ENCODE measurements around the gene VPS13A.

Gene VPS13A

GRCh38 chr9:77161966-77162365 is 15.4 kb upstream of the VPS13A start:
- H3K27ac Mint-ChIP-seq, result no peak overlapping the region
- H3K36me3 Mint-ChIP-seq (ENCODE audit: low read depth), result no peaks in the 10 kb centered on the region
- peaks cover 6% of the 10 kb centered on the region for H3K4me1 Mint-ChIP-seq
- peaks cover 2% of the 10 kb centered on the region for H3K9me3 Mint-ChIP-seq
- no peak overlapping the region for H3K4me3 Mint-ChIP-seq
- peaks cover 20% of the 10 kb centered on the region for H3K27me3 Mint-ChIP-seq (ENCODE audit: low read depth)
- no peak for TF ChIP-seq CTCF (IDR thresholded peaks at IDR 0.05; ENCODE audit: unreplicated experiment in 3 of 3)

DNA sequence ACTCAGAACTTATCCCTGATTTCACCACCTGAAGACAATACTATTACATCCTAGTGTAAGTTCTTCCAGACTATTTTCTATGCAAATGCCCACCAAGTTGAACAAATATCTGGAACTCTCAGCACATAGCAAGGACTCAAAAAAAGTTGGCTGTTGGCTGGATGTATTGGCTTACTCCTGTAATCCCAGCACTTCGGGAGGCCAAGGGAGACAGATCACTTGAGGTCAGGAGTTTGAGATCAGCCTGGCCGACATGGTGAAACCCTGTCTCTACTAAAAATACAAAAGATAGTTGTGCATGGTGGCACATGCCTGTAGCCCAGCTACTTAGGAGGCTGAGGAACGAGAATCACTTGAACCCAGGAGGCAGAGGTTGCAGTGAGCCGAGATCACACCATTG is 15.0 kb upstream of the VPS13A start:
- H3K27me3 Mint-ChIP-seq (ENCODE audit: low read depth), result peaks cover 20% of the 10 kb centered on the region
- H3K9me3 Mint-ChIP-seq, result peaks cover 2% of the 10 kb centered on the region
- no peak overlapping the region for H3K27ac Mint-ChIP-seq
- H3K4me1 Mint-ChIP-seq, result peaks cover 6% of the 10 kb centered on the region
- no peaks in the 10 kb centered on the region for H3K36me3 Mint-ChIP-seq (ENCODE audit: low read depth)
- no peak for TF ChIP-seq CTCF (IDR thresholded peaks at IDR 0.05; ENCODE audit: unreplicated experiment in 3 of 3)
- H3K4me3 Mint-ChIP-seq, result no peak overlapping the region

GRCh38 chr9:77163884-77164283 is 13.4 kb upstream of the VPS13A start:
- Mint-ChIP-seq H3K27me3 (ENCODE audit: low read depth) (peaks cover 11% of the 10 kb centered on the region), H3K9me3 (peaks cover 2% of the 10 kb centered on the region), H3K27ac (peak overlapping the region in 2 of 3 experiments; percentile 67 to 78), H3K4me1 (peaks cover 6% of the 10 kb centered on the region), H3K4me3 (no peak overlapping the region), H3K36me3 (ENCODE audit: low read depth) (no peaks in the 10 kb centered on the region)
- no peak for TF ChIP-seq CTCF (IDR thresholded peaks at IDR 0.05; ENCODE audit: unreplicated experiment in 3 of 3)

DNA sequence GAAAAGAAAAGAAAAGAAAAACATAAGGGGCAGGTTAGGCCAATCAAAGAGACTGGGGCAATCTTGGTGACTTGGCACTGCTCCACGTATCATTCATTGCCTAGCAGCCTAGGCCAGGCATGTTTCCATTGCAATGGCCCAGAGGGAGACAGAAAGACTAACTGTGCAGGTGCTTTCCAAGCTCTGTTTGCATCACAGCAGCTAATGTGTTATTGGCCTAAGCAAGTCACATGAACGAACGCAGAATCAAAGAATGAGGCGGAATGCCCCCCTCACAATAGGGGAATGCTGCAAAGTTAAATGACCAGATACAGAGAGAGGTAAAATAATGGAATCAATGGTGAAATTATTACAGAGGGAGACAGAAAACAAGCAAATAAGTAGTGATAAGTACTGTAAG is 11.1 kb upstream of the VPS13A start:
- Mint-ChIP-seq H3K9me3 (peaks cover 2% of the 10 kb centered on the region), H3K4me3 (no peak overlapping the region), H3K36me3 (ENCODE audit: low read depth) (no peaks in the 10 kb centered on the region), H3K27me3 (ENCODE audit: low read depth) (peaks cover 4% of the 10 kb centered on the region), H3K27ac (no peak overlapping the region), H3K4me1 (peaks cover 11% of the 10 kb centered on the region)
- no peak for TF ChIP-seq CTCF (IDR thresholded peaks at IDR 0.05; ENCODE audit: unreplicated experiment in 3 of 3)

DNA sequence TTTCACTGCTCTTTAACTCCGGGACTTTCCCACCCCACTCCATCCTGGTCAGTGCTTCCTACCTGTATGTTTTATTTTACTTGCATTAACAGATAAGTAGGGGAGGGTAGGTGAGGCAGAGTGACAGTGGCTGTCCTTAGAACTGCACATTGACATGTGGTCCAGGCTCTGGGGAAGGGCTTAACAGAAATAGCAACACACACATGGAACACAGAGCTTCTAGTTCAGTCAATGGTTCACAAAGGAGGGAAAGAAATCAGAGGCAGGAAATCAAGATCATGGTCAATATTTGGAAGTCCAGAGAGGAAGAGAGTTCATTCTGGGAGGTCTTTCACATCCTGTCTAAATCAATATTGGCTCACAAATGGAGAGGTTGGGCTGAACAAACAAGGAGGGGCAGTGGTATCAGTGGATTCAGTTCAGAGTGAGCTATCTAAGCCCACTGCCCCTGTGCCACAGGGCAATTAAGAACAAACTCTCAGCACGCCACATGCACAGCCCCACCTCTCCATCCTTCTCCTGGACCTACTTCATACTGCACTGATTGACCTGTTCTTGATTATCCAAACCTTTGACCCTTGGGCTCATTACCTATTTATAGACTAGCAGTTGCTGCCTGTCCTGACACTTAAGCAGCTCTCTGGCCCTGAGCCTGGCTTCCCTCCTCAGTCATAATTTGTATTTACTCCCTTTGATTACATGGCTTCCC is 6.2 kb upstream of the VPS13A start:
- Mint-ChIP-seq H3K4me3 (no peak overlapping the region), H3K36me3 (ENCODE audit: low read depth) (no peaks in the 10 kb centered on the region), H3K4me1 (peaks cover 20% of the 10 kb centered on the region), H3K27ac (no peak overlapping the region), H3K27me3 (ENCODE audit: low read depth) (peaks cover 7% of the 10 kb centered on the region), H3K9me3 (no peaks in the 10 kb centered on the region)
- TF ChIP-seq CTCF (IDR thresholded peaks at IDR 0.05; ENCODE audit: unreplicated experiment in 3 of 3), result no peak

DNA sequence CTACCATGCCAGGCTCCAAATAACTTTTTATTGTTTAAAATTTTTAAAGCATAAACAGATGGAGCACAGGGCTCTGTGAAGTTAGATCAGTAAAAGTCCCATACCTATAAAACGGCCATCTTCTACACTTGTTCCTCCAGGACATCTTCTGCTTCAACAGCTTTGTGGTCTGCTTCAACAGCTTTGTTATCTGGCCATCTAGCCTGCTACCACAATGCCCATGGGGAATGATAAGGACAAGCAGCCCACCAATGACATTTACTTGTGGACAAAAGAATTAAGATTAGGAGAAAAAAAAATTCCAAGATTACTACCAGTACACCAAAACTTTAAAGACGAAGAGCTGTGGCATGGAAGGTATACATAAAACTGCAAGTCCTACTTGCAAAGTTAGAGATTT is 2.2 kb upstream of the VPS13A start:
- Mint-ChIP-seq H3K27me3 (ENCODE audit: low read depth) (peaks cover 4% of the 10 kb centered on the region), H3K4me3 (peak overlapping the region in 2 of 3 experiments; percentile 41 to 53), H3K4me1 (peaks cover 42% of the 10 kb centered on the region), H3K9me3 (no peaks in the 10 kb centered on the region), H3K27ac (peak overlapping the region in 1 of 3 experiments; percentile 53), H3K36me3 (ENCODE audit: low read depth) (no peaks in the 10 kb centered on the region)
- TF ChIP-seq CTCF (IDR thresholded peaks at IDR 0.05; ENCODE audit: unreplicated experiment in 3 of 3), result no peak

Data from nephron (organoid).